GM19467 (cell line): Measurements from ENCODE around the gene SYT14.
"Not testable (repeated sequence)": the region's sequence is repeated elsewhere in the genome, so short reads cannot be mapped to it uniquely, and the experiment has no call there.

ENCODE experiments used
- ATAC-seq: cut with Tn5 transposase; IDR thresholded peaks from one replicate; pipeline ENCODE4 v1.9.1; 2021; ENCODE audit warnings: mild to moderate bottlenecking, moderate library complexity; ENCODE audit not compliant: unreplicated experiment

SYT14 gene

DNA sequence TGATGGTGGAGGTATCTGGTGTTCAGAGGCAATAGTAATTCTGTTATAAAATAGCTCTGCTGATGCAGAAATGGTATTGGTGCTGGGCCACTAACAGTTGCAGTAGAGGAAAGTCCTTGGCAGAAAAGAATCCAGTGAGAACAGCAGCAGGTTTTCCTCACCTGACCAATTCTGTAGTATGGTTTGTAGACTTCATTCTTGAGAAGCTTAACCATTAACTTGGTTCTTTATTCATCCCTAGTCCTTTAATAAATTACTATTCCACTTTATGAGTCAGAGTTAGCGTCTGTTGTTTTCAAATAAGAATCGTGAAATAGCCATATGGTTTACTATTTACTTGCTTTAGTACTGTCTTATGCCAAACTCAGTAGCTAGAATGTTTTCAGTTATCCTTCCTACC is 166.1 kb downstream of the SYT14 start:
- no peak for ATAC-seq

DNA sequence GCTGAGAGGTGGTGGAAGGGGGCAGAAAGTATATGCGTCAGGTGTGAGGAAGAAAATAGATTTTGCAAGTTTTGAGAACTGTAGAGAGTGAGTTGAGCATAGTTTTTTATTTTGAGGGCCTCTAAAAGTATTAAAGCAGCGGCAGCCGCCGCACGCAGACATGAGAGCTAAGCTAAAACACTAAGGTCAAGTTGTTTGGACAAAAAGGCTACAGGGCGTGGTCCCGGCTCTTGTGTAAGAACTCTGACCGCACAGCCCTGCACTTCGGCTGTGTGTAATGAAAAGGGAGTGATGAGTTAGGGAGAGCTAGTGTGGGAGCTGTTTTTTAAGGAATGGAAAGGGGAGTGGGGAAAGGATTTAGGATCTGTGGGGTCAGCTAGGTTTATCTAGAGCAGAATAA is 174.9 kb downstream of the SYT14 start:
- ATAC-seq, result not testable (repeated sequence)

DNA sequence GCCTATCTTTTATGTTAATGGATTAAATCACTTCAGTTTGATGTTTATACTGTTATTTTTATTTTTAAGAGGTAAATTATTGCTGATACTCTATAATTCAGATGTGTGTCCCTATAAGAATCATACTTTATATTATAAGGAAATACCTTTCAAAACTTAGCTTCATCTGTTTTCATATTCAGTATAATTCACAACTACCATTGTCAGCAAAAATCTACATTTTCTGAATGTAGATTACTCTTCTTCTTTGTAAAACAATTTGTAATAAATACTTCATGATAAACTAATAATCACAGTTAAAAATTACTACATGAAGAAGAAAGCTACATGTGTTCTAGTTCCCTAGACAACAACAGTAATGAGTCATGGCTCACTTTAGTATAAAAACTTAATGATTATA is 179.2 kb downstream of the SYT14 start:
- ATAC-seq, result no peak

DNA sequence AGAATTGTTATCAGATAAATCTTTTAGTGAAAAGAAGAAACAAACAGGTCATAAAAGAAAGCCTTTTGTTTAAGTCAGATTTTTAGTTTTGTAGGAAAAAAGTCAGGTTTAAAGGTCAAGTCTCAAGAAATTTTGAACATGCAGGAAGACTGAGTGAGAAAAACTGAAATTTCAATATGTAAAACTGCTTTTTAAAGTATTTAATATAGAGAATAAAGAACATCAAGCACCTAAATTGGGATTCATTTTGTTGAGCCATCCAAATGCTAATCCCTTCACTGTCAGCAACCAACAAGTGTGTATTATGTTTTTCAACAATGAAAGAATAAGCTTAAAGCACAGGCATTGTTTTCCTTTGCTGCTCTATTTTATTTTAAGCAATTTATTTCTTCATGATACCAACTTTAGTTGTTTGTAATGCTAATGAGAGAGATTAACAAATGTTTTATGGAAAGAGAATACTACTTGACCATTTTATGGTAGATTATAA is 179.7 kb downstream of the SYT14 start:
- no peak for ATAC-seq

DNA sequence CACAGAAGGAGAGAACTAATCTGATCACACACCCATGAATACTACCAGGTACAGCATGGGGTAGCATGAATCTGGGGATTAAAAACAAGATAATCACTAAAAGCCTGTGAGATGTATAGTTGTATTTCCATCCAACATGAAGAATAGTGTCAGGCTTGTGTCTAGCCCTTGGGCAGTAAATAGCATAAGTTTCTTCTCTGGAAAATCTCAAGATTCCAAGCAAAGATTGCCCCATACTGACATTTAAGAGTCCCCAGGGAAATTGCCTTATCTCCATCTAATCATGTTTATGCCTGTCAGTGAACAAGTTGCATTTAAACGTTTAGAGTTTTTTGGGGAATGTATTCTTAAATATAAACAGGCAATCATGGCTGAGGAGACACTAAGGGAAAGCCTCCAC is 185.4 kb downstream of the SYT14 start:
- ATAC-seq, result no peak

DNA sequence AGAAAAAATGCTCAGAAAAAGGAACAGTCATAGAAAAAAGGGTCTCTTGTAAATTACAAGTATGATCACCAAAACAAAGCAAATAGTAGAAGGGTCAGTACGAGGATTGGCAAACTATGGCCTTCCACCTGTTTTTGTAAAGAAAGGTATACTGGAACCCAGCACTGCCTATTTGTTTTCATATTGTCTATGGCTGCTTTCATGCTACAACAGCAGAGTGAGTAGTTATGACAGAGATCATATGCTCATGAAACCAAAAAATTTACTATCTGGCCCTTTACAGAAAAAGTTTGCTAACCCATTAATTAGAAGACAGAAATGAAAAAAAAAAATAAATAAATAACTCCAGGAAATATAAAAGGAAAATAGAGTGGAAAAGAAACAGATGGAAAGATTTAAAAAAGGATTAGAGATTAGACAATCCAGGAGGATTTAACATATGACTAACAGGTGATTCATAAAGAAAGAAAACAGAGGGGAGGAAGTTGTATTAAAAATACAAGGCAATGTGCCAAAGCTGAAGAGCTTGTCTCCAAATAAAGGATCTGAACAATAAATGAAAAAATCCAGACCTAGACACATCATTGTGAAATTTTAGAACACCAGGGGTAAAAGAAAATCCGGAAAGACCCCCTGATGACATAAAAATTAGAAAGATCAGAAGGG is 186.0 kb downstream of the SYT14 start:
- ATAC-seq, result no peak

DNA sequence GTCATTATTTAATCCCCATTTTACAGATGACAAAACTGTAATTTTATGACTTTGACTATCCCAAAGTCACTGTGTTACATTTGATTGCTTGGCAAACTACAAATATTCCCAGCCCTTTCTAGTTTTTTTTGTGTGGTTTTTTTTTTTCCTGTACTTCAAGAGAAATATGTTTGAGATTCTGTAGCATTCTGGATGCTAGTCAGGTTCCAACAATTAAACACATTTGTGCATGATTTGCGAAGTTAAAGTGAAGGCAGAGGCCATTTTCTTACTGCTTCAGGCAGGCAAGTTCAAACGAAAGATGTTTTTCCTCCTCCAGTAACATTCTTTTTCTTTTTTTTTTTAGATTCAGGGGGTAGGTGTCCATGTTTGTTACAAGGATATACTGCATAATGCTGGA is 186.7 kb downstream of the SYT14 start:
- no peak for ATAC-seq

DNA sequence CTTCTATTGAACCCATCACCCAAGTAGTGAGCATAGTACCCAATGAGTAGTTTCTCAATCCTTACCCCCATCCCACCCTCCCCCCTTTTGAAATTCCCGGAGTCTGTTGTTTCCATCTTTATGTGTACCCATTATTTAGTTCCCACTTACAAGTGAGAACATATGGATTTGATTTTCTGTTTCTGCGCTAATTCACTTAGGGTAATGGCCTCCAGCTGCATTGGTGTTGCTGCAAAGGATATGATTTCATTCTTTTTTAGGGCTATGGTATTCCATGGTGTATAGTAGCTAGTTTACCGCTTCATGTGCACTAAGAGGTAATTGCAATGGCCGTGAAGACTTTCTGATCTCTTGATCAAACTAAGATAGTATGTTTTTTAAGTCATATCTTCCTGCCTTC is 187.1 kb downstream of the SYT14 start:
- no peak for ATAC-seq

DNA sequence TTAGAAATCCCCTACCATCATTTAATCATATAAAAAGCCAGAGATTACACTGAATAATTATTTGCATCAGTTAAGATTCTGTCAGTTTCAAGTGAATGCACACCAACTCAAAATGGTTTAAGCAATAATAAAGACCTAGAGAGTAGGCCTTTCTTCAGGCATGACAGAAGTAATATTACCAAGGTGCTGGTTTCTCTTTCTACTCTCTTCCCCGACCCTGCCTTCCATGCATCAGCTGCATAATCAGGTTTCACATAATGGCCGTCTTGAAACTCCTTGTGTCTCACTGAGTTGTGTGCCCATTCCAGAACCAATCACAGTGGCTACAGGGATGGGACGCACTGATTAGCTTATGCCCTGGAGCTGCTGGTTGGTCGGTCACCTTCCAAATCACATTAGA is 191.1 kb downstream of the SYT14 start:
- no peak for ATAC-seq

DNA sequence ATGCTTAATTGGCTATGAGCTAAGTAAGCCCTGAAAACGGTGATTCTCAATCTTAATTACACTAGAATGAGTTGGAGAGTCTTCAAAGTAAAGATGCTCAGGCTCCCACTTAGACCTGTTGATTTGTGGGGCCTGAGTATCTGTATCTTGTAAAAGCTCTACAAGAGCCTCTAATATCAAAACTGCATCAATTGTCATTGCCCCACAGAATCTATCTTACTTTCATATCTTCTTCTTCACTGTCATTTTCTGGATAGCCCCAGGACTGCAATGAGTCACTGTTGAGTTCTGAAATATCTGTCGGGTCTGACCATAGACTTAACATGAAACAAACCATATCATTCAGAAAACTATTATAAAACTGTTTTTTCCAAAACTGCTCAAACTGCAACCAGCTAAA is 191.7 kb downstream of the SYT14 start:
- peak; percentile 73 for ATAC-seq

DNA sequence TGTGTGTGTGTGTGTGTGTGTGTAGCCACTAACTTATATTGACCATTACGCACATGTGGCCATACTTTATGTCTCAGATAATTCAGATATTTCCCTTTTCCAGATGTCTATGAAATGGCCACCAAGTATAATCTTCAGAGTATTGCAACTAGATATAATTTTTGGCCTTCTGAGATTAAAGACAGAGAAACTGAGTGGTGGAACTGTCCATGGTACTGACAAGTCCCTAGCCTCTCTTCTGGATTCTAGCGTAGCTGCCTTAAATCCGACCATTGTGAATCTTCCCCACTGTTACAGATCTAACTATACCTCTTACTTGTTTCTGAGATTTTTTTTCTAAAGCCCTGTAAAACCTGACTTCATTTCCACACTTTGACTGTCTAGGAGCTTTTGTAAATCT is 194.6 kb downstream of the SYT14 start:
- ATAC-seq, result no peak

DNA sequence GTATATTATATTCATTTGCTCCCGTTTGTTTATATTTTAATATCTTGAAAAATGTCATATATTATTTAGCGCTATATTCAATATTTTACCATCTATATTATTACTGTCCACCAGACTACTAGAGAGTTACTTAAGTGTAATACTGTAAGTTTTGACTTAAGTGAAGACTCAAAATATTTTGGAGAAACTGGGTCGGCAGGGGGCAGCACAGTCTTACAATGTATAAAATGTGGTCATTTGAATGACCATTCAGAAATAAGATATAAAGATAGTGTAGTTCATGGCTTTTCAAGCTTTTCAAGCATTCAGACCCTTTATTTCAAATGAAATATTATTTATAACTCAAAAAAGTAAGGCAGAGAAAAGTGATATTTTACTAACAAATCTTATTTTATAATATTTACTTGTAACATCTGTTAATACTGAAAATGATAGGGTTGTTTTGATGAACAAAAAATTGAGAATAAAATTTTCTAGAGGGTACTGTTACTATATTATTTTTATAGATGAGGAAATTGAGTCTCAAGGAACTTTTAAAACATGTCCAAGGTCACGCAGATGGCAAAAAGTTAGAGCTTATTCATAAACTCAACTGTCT is 205.5 kb downstream of the SYT14 start:
- no peak for ATAC-seq

DNA sequence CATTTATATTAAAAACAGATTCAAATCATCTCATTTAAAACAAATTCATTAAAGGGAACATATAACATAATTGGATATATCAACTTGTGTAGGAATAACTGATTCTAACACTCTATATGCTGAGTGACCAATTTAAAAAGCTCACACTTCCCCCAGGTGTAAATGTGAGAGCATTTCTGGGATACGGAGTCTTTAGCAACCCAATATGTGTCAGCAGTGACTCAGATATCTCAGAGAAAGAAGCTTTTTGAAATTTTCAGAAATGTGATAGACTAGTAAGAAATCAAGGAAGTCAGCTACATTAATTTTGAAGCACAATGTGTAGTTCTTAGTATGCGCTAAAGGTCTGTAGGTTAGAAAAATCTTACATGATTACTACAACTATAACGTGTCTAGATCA is 206.7 kb downstream of the SYT14 start:
- no peak for ATAC-seq

DNA sequence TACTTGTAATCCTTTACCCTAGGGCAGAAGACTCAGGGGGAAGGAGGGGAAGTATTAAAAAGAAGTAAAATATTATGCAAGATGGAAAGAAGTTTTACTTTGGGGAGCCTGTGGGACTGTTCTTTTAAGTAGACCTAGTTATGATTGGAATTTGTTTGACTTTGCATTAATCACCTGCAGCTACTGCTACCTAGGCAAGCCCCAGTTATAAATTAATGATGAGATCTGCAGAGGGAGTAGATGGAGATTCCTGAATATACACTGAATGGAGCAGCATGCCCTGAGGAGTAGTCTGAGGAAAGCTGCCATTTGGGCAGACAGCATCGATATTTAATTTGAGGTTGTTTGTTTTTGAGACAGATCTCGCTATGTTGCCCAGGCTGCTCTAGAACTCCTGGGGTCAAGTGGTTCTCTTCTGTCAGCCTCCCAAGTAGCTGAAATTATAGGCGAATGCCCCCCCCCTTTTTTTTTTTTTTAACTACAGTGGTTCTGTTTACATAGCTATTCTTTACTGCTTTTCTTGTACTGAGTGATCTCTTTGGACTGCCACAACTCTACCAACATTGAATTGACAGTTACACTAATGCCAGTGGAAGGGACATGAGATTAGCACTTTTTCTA is 213.1 kb downstream of the SYT14 start:
- ATAC-seq, result no peak

DNA sequence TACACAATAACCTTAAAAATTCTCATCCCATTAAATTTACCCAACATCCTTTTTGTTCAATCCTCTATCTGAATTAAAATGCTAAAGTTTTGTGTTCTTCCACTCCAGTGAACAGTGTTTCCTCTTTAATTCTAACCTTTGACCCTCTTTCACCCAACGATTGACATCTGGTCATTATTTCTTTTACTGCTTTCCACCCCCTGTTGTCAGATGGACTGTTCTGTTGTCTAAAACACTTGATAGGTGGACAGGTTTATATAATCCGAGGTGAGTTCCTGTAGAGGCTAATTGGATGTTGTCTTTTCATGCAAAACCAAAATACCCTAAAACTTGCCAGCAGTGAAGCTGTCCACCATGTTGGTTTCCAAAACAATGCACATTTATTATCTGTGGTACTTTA is 221.2 kb downstream of the SYT14 start:
- ATAC-seq, result no peak

DNA sequence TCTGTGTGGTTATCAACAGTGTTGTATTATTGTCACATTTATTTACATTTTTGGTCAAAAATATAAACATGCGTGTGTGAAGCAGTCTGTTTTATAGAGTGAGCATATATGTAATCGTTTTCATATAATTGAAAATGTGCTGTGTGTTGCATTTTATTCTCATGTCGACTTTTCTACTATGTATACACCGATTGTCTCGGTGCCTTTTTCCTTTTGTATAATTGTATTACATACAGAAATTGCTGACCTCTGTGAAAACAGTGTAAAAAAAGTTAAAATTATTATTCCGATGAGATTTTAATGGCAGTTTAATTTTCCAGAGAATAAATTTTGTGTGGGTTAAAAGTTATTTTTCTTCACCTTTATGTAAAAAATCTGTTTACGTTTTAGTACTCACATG is 232.2 kb downstream of the SYT14 start:
- ATAC-seq, result no peak

DNA sequence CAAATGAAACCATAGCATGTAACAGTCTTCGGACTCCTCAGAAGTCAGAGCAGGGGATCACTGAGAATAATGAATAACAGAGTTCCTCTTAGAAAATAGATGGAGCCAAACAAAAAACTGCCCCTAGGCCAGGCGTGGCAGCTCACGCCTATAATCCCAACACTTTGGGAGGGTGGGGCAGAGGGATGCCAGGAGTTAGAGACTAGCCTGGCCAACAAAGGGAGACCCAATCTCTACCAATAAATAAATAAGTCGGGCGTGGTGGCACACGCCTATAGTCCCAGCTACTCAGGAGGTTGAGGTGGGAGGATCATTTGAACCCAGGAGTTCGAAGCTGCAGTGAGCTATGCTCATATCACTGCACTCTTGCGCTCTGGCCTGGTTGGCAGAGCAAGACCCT is 236.1 kb downstream of the SYT14 start:
- ATAC-seq, result no peak

DNA sequence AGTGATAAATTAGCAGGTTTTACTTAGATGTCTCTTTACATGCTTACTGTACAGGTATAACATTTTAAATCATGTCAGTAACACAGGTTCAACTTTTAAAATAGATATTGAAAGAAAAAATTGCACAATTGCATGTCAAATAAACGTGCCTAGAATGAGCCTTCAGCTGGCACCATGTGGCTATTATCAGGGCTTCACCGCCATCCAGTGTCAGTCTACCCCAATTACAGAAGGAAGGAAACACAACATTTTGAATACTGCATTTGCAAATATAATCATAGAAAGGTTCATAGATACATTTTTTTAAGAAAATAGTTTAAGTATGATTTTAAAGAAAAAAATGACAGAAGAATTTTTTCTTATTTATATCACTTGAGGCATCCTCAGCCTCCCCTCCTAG is 247.0 kb downstream of the SYT14 start:
- no peak for ATAC-seq

DNA sequence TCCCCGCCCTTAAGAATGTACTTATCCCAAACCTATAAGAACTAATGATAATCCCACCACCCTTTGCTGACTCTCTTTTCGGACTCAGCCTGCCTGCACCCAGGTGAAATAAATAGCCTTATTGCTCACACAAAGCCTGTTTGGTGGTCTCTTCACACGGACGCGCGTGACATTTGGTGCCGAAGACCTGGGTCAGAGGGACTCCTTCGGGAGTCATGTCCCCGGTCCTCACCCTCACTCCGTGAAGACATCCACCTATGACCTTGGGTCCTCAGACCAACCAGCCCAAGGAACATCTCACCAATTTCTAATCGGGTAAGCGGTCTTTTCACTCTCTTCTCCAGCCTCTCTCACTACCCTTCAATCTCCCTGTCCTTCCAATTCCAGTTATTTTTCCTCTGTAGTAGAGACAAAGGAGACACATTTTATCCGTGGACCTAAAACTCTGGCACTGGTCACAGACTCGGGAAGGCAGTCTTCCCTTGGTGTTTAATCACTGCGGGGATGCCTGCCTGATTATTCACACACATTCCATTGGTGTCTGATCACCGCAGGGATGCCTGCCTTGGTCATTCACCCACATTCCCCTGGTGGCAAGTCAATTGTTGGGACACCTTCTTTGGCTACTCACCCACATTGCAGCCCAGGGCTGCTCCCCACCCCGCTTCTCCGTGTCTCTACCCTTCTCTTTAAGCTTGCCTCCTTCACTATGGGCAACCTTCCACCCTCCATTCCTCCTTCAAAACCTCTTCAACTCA is 250.0 kb downstream of the SYT14 start:
- not testable (repeated sequence) for ATAC-seq

DNA sequence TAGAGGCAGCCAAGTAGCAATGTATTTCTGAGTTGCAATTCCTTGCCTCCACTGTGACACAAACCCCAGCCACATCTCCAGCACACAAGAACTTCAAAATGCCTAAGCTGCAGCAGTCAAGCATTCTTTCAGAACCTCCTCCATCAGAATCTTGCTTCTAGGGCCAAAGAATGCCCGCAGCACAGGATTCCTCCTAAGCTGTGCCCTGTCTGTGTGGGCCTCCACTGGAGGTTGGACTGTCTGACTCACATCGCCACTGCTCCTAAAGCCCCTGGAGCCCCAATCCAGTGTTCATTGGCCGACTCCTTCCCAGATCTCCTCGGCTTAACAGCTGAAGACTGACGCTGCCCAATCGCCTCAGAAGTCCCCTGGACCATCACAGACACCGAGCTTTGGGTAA is 251.4 kb downstream of the SYT14 start:
- ATAC-seq, result no peak

DNA sequence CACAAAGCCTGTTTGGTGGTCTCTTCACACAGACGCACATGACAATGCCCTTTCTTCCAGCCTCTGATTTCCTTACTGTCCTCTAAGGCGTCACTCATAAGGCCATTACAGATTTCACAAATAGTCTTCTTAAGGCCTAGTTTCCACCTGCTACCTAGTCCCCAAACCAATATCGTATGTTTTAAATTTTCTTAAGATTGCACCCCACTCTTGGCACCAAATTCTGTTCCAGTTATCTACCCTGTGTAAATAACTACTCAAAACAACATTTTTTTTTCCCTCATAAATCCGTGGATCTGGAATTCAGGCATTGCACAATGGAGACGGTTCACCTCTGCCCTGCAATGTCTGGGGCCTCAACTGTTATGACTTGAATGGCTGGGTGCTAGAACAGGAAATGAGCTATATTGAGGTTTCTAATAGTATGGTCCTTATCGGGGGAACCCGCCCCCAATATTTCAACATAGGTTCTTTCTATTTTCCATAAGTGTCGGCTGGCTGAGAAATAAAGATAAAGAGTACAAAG is 257.7 kb downstream of the SYT14 start:
- no peak for ATAC-seq
